Occipital lobe (tissue), 2 donors: ENCODE results near the gene COL8A2. TPM values are rescaled to one million over a fixed set of nuclear protein-coding genes. Genes with fewer than 3 reads are reported as not detected.

Experiments
- DNase-seq: peaks from one replicate; lab custom pipeline; 2025; lab: John Stamatoyannopoulos, UW
- total RNA-seq: library from RNA; depleted of rRNA; stranded (reverse); fragments of >200 nt; gene quantifications from one replicate; pipeline ENCODE4 v1.2.3, GENCODE V29; 2014

The COL8A2 gene
- total RNA-seq, 1 donor from 2014 or later: 1.1 TPM

DNA sequence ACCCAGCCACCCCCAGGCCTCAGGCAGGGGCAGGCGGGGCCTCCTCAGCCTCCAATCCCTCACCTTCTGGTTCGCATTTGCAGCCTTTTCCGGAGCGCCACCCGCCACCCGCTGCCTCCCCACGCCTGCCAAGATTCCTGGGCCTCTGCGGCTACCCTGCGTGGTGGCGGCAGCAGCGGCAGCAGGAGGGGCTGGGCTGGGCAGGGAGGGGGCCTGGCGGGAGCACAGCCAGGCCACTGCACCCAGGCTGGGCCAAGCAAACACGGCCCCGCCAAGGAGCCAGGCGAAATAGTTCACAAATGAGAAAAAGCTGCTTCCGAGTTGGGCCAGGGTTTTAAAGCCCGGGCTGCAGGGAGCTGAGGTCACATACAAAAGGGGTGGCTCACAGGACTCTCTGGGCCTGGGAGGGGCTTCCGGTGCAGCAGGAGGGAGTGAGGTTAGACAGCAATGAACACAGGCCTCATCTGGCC lies 9.8 kb downstream of the COL8A2 start:
- no peak for DNase-seq

DNA sequence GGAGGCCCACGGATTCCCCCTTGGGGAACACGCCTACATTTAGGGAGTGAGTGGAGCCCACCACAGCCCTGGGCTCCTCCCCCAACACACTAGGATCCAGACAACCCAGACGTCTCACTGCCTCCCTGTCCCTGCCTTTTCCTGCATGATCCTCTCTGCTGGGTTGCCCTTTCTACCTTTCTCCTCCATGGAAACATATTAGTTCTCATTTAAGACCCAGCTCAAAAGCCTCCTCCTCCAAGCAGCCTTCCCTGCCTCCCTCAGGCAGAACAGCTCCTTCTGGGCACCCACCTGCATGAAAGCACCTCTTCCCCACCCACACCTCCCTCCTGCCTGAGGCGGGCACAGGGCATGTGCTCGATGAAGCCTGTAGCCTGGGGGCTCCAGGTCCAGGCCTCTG lies 10.7 kb downstream of the COL8A2 start:
- no peak for DNase-seq

DNA sequence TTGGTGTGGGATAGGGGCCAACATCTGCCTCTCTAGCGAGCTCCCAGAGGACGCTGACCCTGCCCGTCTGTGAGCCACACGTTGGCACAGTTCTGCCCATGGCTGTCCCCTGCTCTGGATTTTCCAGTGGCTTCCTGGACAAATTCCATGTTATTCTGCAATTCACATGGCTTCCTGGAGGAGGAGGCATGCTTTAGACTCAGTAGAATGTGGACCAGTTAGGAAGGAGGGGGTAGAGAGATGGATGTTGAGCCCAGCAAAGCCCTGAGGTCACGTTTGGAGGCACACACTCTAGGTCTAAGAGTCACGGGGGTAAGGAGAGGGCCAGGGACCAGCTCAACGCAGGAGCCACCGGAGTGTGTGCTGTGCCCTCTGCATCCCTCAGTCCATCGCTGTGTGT lies 12.2 kb downstream of the COL8A2 start:
- no peak for DNase-seq

DNA sequence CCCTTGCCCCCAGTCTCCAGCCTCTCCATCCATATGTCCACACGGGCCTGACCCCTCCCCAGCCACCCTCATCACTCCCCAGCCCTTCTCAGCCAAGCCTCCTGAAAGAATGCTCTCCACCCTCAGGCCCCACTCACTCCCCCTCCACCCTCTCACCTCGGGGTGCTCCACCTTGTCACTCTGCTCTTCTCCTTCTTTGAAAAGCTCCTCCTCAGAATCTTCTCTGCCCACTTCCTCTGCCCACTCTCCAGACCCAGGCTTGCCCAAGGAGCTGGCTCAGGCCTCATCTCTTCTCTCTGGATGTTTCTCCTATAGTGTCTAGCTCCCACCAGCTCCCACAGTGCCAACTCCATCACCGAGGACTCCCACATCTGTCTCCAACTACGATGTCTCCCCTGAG lies 13.9 kb downstream of the COL8A2 start:
- no peak for DNase-seq

DNA sequence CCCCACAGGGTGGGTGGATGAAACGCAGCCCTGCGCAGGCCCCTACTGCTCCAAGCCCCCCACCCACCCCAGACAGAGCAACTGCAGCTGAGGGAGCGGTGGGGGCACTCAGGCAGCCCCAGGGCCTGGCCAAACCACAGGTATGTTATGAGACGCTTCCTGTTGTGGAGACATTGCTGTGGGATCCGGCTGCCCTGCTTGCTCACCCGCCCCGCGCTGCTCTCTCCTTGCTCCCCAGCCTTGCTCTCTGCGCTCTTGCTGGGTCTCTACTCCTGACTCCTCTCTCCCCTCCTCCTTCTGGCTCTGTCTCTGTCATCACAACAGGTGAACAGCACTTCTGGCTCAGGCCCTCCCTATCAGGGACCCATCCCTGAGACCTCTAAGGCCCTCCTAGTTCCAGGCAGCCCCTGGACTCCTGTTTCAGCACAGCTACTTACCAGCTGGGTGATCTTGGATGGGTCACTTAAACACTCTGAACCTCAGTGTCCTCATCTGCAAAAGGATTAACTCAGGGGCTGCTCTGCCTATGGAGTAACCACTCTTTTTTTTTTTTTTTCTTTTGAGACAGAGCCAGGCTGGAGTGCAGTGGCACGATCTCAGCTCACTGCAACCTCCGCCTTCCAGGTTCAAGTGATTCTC lies 15.9 kb downstream of the COL8A2 start:
- DNase-seq: no peak

DNA sequence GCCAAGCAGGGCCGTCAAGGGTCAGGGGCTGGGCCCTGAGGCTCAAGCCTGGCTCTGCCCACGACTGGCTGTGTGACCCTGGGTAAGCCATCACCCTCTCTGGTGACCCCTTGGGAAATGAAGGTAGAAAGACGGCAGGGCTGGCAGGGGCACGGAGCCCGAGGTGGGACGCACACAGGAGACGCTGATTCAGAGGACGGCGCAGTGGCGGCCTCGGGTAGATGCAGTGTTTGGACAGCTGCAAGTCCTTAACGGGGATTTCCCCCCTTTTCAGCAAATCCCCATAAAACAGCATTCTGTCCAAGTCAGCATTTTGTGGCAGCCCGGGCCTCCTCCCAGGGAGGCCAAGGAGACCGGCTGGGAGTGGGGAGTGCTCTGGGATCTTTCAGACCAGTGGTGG lies 16.7 kb downstream of the COL8A2 start:
- DNase-seq: no peak

DNA sequence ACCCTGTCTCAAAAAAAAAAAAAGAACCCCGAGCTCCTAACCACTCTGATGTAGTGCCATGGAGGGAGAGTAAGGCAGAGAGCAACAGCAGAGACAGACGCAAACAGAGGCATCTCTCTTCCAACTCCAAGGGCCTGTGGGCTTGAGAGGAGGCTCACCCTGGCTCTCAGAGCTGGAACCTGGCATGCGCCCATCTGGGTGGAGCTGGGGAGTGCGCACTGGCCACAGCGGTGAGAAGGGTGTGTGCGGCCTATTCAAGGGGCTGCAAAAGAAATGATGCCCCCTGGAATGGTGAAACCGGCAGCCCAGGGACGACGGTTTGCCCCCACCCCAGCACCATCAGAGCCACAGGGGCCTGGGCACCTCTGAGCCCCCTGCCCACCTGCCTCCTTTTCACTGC lies 17.6 kb downstream of the COL8A2 start:
- no peak for DNase-seq

DNA sequence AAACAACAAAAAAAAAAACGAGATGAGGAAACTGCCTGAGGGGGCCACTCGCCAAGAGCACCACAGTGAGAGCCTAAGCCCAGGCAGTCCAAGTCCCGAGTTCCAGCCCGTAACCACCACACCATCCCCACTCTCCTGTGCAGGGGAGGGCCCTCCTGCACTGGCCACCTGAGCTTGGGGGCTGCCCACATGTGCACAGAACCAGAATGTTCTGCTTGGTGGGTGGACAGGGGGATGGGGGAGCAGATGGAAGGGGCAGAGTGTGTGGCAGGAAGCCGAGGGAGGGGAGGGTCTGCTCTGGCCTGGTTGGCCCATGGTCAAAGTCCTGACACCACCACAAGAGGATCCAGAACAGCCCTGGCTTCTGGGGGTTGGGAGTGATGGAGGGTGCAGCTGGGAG lies 18.8 kb downstream of the COL8A2 start:
- DNase-seq: no peak

DNA sequence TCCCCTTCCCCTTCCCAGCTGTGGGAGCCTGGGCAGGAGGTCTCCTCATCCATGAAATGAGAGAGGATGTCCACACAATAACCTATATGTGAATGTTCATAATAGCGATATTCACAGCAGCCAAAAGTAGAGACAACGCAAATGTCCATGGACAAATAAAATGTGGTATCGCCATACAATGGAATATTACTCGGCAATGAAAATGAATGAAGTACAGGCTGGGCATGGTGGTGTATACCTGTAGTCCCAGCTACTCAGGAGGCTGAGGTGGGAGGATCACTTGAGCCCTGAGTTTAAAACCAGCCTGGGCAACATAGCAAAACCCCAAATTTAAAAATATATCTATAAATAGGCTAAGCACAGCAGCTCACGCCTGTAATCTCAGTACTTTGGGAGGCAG lies 23.5 kb downstream of the COL8A2 start:
- no peak for DNase-seq

DNA sequence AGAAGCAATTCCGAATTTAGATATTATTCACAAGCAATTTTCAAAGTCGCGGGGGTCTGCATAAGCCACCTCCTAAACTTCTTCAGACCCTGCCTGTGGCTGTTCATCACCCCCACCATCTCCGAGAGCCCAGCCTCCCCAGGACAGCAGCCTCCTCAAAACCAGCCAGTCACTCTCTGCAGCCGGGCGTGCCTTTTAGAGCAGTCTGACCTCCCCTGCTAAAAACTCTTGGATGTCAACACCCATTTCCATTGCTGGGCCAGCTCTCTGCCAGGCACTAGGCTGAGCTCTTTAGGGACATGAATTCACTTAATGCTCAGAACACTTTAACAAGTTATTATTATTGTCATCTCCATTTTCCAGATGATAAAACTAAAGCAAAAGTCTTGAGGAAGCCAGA lies 24.6 kb downstream of the COL8A2 start:
- no peak for DNase-seq

DNA sequence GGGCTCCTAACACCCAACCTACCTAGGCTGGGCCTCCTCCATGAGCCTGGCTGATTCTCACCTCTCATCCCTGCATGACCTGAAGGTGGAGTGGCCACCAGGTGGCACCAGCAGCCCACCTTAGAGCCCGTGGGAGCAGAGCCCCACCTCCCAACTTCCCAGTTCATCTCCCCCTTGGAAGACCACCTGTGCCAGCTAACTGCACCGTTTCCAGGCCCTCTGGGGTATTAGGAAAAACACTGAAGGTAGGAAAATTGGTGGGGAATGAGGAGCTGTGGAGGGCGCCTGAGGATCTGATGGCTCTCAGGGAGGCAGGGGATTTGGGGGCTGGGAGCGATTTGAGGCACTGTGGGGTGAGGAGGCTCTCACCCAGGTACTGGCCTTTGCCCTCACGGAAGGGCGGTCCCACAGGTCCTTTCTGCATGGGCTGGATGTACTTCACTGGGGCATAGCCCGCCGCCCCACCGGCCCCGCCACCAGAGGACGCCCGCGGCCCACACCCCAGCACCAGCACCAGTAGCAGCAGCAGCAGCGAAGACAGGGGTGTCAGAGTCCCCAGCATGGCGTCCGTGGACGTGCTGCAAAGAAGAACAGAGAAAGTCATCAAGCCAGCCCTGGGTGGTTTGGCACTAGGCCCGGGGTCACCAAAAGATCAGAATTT lies 25.2 kb downstream of the COL8A2 start:
- DNase-seq: peak; percentile 24

DNA sequence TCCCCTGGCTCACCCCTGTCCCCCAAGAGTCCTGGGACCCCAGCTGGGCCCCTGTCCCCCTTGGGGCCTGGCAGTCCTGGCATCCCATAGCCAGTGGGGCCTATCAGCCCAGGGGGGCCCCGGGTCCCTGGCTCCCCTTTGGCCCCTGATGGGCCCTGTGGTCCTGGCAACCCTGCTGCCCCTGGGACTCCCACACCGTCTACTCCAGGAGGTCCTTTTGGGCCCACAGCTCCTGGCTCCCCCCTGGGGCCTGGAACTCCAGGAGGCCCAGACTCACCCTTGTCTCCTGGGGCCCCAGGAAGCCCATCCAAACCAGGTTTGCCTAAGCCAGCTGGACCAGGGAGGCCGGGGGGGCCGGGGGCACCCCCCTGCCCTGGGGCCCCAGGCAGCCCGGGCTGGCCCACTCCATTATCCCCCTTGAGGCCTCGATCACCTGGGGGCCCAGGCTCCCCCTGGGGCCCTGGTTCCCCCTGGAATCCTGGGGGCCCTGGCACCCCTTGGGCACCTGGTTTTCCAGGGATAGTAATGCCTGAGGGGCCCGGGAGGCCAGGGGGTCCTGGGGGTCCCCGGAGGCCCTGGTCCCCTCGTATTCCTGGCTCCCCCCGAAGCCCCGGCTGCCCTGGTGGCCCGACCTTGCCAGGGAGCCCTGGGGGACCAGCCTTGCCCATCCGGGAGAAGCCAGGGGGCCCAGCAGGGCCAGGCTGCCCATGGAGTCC lies 26.2 kb downstream of the COL8A2 start:
- DNase-seq: no peak

DNA sequence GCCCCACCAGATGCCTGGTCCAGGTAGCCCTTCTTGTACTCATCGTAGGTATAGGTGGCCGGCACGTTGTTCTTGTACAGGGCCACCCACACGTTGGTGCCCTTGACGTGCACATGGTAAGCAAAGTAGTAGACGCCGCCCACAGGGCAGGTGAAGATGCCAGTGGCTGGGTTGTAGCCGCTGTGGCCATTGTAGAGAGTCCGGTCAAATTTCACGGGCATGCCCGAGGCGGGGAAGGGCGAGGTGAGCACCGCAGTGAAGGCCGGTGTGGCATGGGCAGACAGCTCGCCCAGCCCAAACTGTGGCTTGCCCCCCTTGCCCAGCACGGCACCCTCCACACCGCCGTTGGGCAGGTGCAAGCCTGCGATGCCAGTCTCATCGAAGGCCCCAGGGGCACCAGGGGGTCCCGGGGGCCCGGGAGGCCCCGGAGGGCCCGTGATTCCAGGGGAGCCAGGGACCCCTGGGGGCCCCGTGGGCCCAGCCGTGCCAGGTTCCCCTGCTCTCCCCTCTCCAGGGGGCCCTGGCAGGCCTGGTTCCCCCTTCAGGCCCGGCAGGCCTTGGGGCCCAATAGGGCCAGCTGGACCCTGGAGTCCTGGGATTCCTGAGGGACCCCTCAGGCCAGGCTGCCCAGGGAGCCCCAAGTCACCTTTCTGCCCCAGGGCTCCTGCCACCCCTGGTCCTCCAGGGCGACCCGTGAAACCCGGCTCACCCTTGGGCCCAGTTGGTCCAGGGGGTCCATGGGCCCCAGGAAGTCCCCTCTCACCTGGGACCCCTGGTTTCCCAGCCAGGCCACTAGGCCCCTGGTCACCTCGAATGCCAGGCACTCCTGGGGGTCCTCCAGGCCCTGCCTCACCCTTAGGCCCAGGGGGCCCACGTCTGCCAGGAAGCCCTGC lies 27.1 kb downstream of the COL8A2 start:
- no peak for DNase-seq

DNA sequence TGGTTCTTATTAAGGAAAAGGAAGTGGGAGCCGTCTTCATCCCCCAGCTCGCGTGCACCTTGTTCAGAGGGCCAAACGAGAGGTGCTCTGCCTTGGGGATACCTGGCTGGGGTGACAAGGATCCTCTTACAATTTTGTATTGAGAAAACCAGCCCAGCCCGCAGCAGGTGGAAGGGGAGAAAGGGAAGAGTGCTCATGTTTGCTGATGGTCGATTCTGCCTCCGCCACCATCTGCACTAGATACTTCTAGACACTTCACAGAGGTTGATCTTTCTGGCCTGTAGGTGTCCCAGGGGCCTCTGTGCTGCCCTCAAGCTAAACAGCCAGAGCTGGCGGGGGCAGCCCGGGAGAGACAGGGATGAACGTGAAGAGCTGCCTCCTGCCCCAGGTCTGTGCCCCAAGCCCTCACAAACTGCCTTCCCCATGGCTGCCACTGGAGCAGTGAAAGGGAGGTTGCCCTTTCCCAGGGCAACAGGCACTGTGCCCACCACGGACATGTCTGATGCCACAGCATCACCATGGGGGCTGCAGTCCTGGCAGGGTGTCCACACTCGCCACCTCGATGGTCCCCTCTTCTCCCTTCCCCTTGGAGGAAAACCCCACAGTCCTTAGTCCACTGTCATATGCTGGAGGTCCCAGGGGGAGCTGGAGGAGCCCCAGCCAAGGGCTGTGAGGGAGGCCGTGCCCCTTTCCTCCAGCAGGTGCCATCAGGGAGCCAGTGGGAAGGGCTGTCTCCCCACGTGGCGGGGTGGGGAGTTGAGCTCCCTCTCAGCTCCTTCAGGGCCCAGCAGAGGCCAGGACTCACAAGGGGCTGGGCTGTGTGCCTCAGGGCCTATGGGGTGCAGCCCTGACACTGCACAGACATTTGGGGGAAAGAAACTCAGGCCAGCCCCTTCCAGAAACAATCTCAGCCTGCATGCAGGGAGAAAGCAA lies 28.3 kb downstream of the COL8A2 start:
- no peak for DNase-seq

DNA sequence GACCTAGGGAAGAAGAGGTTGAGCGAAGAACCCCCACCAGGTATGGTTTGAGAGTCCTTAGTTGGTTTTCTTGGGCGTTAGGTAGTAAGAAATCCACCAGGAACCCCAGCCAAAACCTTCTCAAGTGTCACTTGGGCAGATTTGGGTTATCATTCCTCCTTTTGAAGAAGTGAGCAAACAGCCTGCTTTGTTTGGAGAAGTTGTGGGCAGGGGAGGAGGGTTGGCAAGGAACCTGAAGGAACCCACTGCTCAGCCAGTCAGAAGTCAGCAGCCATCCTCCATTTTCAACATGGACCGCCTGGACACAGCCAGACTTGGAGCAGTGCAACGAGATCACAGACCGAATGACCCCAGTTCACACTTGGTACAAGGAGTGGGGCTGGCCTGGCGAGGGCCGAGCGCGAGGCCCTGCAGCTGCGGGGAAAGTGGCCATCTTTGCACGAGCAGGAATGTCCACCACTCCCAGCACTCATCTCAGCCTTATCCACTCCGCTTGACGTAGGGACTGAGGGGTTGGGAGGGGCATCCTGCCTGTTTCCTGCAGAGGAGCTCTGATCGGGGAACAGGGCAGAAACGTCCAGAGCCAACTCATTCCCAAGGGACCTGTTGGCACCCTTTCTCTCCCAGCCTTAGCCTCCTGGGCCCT lies 29.1 kb downstream of the COL8A2 start:
- no peak for DNase-seq

DNA sequence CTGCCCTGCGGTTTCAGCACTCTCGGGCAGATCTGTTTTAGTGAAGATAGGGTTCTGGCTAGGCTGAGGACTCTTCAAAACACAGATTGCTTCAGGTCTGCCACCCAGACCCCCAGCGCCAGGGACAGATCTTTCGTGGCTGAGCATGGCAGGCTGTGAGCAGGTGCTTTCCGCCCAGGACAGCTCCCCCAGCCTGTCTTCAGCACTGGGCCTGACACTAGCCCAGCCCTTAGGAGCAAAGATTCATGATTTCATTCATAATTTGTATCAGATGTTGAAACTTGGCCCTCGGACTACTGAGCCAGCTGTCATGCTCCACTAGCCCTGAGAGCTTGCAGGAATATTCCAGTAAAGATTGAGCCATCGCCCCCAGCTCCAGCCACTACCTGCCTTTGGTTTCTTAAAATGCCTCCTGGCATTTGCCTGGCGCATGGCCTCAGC lies 30.4 kb downstream of the COL8A2 start:
- DNase-seq: no peak

DNA sequence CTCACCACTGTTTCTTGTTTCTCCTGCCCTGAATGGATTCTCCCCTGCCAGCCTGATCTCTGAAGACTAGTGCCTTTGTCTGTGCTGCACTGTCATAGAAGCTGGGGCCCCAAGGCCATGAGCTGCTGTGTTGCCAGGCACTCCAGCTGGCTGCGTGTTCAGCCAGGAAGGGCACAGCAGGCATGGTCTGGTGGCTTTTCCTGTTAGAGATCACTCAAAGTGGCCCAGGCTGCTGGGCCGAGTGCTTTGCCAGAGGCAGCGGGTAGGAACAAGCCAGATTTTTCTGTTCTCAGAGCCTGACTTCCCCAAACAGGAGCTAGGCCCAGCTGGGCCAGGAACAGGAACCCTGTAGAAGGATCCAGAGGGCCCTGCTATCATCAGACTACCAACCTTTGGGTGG lies 31.1 kb downstream of the COL8A2 start:
- DNase-seq: peak; percentile 78

DNA sequence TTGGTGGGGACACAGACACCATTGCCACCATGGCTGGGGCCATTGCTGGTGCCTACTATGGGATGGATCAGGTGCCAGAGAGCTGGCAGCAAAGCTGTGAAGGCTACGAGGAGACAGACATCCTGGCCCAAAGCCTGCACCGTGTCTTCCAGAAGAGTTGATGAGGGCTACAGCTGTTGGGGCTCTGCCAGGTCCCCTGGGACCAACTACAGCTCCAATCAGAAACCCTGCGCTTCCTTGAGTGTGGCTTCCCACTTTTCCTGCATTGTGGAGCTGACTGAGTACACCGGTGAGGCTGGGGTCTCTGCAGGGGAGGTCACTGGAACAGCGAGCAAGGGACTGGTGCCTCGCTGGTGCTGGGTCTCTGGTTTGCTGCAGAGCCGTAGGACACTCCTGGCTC lies 31.8 kb downstream of the COL8A2 start:
- no peak for DNase-seq

DNA sequence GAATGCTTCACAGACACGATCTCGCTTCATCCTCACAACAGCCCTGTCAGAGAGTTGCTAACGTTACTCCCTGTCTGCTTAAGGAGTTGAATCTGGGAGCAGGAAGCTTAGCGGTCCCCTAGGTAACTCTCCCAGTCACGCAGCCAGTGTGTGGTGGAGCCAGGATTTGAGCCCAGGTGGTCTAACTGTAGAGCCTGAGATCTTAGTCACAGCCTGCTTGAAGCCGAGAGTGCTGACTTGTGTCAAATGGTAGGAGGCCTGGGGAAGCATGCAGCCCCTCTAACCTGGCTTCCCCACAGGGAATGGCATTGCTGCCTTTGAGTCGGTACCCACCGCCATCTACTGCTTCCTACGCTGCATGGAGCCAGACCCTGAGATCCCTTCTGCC lies 32.2 kb downstream of the COL8A2 start:
- DNase-seq: no peak

DNA sequence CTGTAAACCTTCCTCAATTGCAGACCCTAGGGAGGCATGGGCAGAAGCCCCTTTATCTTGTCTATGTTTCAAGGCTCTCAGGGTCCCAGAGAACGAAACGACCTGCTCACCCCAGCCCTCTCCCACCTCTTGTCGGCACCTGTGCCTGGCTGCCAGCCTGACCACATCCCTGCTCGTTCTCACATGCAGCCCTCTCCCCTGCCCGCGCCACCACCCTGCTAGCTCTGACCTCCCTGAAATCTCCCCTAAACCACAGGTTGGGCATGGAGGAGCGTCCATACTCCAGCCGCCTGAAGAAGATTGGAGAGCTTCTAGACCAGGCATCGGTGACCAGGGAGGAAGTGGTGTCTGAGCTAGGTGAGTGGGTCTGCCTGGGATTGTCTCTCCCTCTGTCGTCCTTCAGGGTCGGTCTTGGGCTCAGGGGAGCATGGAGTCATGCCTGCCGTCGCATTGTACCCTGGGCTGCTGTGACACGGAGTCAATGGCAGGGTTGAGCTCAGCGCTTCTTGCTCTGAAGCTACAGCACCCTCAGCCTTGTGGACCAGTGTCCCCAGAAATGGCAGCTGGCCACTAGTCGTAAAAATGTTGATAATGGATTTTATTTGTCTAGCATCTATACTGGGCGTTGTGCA lies 32.7 kb downstream of the COL8A2 start:
- no peak for DNase-seq
